Endometrial microvascular endothelial cells (primary cell): ENCODE results near the gene ATXN1. TPM values are rescaled to one million over a fixed set of nuclear protein-coding genes. Genes with fewer than 3 reads are reported as not detected.

Source experiments
- in situ Hi-C: cut with HindIII; loops from 2 replicates; pipeline ENCODE4 v1.10.0; 2017; ENCODE audit warnings: low sequenced_read_pairs, low pct_unique_long_range_greater_than_20kb; ENCODE audit errors: inconsistent ontology term
- total RNA-seq: library from RNA; depleted of rRNA; stranded (reverse); fragments of >200 nt; gene quantifications from one replicate; pipeline ENCODE4 v1.2.3, GENCODE V29; 2015; ENCODE audit errors: inconsistent ontology term

The ATXN1 gene
- total RNA-seq, 1 donor from 2014 or later: 8.1 TPM

DNA sequence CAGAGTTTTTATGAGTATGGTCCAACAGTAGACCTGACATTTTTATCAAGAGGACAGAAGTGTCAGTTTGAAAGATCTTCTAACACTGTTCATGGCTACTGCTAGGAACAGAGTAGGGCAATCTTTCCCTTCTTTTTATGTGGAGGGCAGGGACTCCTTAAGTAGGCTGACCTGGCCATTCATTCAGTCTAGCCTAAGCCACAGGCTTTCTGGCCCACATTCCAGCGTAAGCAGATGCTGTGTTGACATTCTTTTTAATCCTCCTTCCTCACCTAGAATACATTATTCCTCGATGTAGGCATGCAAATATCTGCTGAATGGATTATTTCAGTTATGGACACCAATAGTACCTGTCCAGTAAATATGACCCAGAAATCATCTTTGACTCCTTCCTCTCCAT is 188.3 kb downstream of the ATXN1 start:
- in situ Hi-C loops: no loop called here

DNA sequence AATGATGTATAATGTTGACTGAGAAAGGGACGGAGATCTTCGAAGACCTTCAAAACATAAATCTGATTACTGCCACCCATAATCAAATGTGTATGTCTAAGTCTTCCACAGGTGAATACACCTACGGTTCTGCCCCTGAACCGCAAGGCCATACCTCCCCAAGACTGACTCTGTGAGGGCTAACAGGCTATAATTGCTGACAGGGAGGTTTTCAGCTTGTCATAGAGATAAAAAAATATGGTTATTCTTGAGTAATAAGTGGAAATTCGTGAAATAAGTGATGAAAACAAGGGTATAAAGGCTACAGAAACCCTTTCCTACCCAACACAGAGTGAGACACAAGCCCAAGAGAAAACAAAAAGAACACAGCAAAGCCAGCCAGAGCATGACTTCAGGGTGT is 188.9 kb downstream of the ATXN1 start:
- in situ Hi-C loops: no loop called here

DNA sequence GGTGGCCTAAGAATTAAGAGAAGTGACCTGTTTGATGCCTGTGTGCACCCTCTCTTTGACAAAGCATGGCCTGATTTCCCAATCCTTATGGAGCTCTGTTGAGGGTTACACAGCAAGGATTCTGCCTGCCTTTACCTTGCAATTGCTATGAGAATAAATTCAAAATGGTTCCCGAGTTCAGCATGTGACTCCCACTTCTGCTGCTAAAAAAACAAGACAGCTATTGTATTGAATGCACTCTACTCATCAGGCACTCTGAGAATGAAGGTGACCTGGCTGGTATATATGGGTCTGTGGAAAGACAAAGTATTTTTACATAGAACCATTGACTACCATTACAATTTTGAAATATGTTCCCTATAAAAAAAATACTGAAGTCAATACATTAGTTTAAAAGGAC is 190.3 kb downstream of the ATXN1 start:
- in situ Hi-C loops: no loop called here

- in situ Hi-C loops: no loop called here
Measured at GRCh38 chr6:16570221-16570553, 191.1 kb downstream of the ATXN1 start.

- in situ Hi-C loops: no loop called here
Measured at GRCh38 chr6:16568128-16568527, 193.1 kb downstream of the ATXN1 start.

DNA sequence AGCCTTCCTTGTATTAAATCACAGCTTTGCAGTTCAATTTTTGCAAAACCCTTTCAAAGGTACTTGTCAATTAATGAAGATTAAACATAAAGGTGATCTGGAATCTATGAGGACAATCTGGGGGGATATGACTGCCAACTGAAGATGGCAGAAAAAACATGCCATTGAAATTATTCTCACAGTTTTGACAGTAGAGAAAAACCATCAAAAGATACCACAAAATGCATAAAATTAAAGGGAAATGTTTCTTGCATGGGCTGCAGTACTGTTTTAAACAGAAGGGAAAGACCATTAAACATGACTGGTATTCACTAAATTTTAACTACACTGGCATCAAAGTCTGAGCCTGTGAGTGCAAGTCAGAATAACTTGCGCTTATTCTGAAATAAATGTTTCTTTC is 194.2 kb downstream of the ATXN1 start:
- in situ Hi-C loops: no loop called here

GRCh38 chr6:16564436-16564835 is 196.8 kb downstream of the ATXN1 start:
- in situ Hi-C loops: no loop called here

- in situ Hi-C loops: no loop called here
Measured at GRCh38 chr6:16563628-16564240, 197.5 kb downstream of the ATXN1 start.

- in situ Hi-C loops: no loop called here
Measured at GRCh38 chr6:16562498-16562897, 198.8 kb downstream of the ATXN1 start.

GRCh38 chr6:16559071-16559470 is 202.2 kb downstream of the ATXN1 start:
- in situ Hi-C loops: no loop called here

DNA sequence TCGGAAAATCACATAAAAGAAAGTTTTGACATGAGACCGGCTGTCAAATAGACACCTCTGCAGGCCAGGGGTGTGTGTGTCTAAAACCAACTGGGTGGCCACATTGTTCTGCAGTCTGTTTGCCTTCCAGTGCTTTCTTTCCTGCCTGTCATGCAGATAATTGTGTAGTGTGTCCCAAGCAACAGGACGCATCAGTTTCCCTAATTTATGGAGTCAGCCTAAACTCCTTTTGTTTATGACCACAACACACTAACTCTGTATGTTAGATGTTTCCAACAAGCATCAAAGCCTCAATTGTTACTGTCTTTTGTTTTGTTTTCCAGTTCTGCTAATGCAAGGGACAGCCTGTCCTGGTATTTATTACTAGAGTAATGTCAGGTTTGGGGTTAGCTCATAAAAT is 205.7 kb downstream of the ATXN1 start:
- in situ Hi-C loops: no loop called here

GRCh38 chr6:16553531-16553930 is 207.7 kb downstream of the ATXN1 start:
- in situ Hi-C loops: no loop called here

- in situ Hi-C loops: no loop called here
Measured at GRCh38 chr6:16551466-16551865, 209.8 kb downstream of the ATXN1 start.

- in situ Hi-C loops: no loop called here
Measured at GRCh38 chr6:16548121-16548520, 213.1 kb downstream of the ATXN1 start.

DNA sequence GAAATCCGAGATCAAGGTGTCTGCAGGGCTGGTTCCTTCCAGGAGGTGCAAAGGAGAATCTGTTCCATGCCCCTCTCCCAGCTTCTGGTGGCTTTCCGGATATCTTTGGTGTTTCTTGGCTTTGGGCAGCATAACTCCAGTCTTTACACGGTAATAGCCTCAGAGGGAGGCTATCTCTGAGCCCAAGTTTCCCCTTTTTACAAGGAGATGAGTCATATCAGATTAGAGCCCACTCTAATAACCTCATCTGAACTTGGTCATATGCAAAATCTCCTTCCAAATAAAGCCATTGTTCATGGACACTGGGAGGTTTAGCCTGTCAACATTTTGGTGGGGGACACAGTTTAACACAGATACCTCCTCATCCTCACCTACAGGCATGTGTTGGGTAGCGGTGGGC is 213.7 kb downstream of the ATXN1 start:
- in situ Hi-C loops: no loop called here

DNA sequence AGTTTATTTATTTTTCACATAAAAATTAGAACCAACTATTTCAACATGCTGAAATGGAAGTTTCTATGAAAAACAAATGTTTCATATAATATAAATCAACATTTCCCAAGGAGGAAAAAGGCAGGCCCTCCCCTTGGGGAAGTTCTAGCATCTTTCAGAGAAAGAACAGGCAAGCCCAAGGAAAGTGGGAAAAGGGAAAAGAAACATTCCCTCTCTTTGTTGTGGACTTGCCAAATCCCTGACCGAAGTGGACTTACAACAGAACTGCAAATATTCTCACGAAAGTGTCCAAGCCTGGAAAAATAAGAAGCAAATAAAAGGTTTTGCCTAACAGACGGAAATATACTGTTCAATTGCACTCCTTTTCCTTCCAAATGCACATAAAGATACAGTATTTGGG is 214.4 kb downstream of the ATXN1 start:
- in situ Hi-C loops: no loop called here

- in situ Hi-C loops: no loop called here
Measured at GRCh38 chr6:16545382-16545781, 215.9 kb downstream of the ATXN1 start.

DNA sequence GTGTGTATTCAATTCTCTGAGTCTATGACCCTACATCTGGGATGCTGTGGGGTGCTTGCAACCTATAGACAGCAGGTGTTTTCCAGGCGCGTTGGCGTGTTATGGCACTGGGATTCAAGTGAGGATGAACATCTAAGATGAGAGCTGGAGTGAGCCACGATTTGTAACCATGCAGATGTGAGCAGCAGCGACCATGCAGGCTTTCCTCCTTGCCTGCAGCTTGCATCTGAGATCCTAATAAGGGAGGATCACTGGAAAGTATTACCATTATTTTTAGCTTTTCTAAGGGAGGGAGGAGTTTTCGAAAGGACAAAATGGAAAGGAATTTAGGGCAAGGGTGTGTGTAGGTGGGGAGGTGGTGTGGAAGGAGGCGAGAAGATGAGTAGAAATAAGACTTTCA is 216.7 kb downstream of the ATXN1 start:
- in situ Hi-C loops: no loop called here

- in situ Hi-C loops: no loop called here
Measured at GRCh38 chr6:16544006-16544405, 217.3 kb downstream of the ATXN1 start.

GRCh38 chr6:16543521-16543920 is 217.7 kb downstream of the ATXN1 start:
- in situ Hi-C loops: no loop called here

GRCh38 chr6:16542070-16542469 is 219.2 kb downstream of the ATXN1 start:
- in situ Hi-C loops: no loop called here
